Spleen (tissue), 7 donors: ENCODE results near the gene OSBPL8.

Experiments
- CTCF ChIP-seq, 11 experiments: fragments of 200-600 bp in 7 of 11; fragments of 450-650 bp in 4 of 11; sonication (generic) in 4 of 11; IDR thresholded peaks in 8 of 11; conservative IDR thresholded peaks in 3 of 11; 1 replicate in 7 of 11; 2 replicates in 4 of 11; pipeline versions ENCODE4 v1.4.0 to v1.8.0; 2016 to 2021; ENCODE audit warnings: antibody characterized with exemption in 11 of 11, inconsistent platforms in 4 of 11, mild to moderate bottlenecking in 1 of 11
- POLR2A ChIP-seq, 3 donors: fragments of 450-650 bp; IDR thresholded peaks; one replicate each; pipeline ENCODE4 v1.5.1; 2017; ENCODE audit warnings: antibody characterized with exemption in 3 of 3, mild to moderate bottlenecking in 1 of 3
- POLR2AphosphoS5 ChIP-seq, 3 donors: sonication (generic); formaldehyde crosslinking; IDR thresholded peaks; one replicate each; pipeline ENCODE4 v1.5.1; 2017; ENCODE audit warnings: antibody characterized with exemption in 3 of 3
- donor health status: DM: no; HTN: no; CAD: no; lungs with moderate emphysema.
- donor health status: DM: no; HTN: no; CAD: no.
- donor health status: DM: no; HTN: no; CAD: no.

- TF ChIP-seq POLR2A (IDR thresholded peaks at IDR 0.05) = no peak
- TF ChIP-seq CTCF (IDR thresholded peaks at IDR 0.05 in 8 of 11, conservative IDR thresholded peaks at IDR 0.05 in 3 of 11) = no peak
- TF ChIP-seq POLR2AphosphoS5 (IDR thresholded peaks at IDR 0.05) = no peak
Observed at GRCh38 chr12:76590131-76590530, 30.6 kb upstream of the OSBPL8 start.
